ENCODE results near the gene RAB6B.

RAB6B gene

GRCh38 chr3:133856316-133856715 is 39.4 kb downstream of the RAB6B start:
- TF ChIP-seq CTCF (IDR thresholded peaks at IDR 0.05): no peak

- TF ChIP-seq CTCF (IDR thresholded peaks at IDR 0.05): no peak
Measured at GRCh38 chr3:133855772-133856171, 39.9 kb downstream of the RAB6B start.

- no peak for TF ChIP-seq CTCF (IDR thresholded peaks at IDR 0.05)
Measured at GRCh38 chr3:133855002-133855370, 40.7 kb downstream of the RAB6B start.

GRCh38 chr3:133854264-133855001 is 41.2 kb downstream of the RAB6B start:
- no peak for TF ChIP-seq CTCF (IDR thresholded peaks at IDR 0.05)

GRCh38 chr3:133853925-133854227 is 41.8 kb downstream of the RAB6B start:
- no peak for TF ChIP-seq CTCF (IDR thresholded peaks at IDR 0.05)

GRCh38 chr3:133853063-133853924 is 42.4 kb downstream of the RAB6B start:
- no peak for TF ChIP-seq CTCF (IDR thresholded peaks at IDR 0.05)

- TF ChIP-seq CTCF (IDR thresholded peaks at IDR 0.05): no peak
Measured at GRCh38 chr3:133851931-133852330, 43.8 kb downstream of the RAB6B start.

Measured in LNCAP (cell line).